T-helper 22 cell (primary cell): ENCODE data around the gene RAPGEF4.

Source experiments
- DNase-seq: peaks from one replicate; pipeline ENCODE4 v3.0.0-alpha.2; 2020; ENCODE audit warnings: low read depth

Gene RAPGEF4

DNA sequence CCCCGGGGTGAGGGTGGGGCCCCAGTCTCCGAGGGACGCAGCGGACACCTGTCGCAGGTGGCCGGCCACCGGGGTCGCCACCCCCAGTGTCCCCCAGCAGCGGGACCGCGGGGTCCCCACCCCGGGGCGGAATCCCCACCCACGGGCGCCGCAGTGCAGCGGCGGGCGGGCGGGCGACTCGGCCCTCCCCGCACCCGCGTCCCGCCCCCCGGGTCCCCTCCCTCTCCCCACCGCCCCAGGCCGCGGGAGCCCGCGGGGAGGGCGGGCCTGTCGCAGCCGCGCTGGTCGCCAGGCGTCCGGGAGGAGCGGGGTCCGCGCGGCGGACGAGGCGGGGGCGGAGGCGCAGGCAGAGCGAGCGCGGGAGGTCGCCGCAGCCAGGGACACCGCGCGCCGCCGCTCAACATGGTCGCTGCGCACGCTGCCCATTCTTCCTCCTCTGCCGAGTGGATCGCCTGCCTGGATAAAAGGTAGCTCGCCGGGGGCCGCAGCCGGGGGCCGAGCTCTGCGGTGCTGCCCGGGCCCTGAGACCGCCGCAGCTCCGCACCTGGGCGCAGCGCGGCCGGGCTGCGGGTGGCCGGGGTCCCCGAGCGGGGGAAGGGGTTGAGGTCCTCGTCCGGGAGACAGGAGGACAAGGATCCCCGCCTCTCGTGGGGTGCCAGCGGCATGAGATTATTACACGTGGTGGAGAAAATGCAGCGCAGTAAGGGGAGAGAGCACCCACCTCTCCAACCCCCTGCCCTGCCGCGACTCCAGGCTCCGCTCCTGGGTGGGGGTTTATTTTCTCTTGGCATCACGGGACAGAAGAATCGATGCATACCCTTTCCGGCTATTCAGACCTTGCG is at the start of gene RAPGEF4:
TSS of gene RAPGEF4 (plus strand) at position 264 of the 842 bp plus-strand sequence. CDS start at position 403, 139 bp downstream.
- DNase-seq, result no peak

- no peak for DNase-seq
Measured at GRCh38 chr2:172693037-172693436, 42.6 kb upstream of the RAPGEF4 start.

GRCh38 chr2:172693529-172694455 is 41.9 kb upstream of the RAPGEF4 start:
- DNase-seq, result no peak

DNA sequence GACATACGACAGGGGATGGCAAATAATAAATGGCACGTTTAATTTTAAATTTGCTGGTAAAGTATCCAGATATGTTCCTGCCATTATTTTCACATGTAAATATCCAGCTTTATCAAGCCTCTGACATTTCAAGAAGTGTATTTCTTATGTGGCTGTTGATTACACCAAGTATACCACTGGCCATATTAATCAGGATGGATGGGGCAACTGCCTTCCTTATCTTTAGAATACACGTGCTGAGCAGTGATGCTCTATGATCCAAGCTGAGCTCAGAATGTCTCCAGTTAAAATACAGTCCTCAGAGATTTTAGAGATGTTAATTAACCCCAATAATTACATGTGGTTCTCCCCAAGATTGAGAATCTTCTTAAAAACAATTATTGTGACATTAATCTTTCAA is 38.3 kb upstream of the RAPGEF4 start:
- no peak for DNase-seq

DNA sequence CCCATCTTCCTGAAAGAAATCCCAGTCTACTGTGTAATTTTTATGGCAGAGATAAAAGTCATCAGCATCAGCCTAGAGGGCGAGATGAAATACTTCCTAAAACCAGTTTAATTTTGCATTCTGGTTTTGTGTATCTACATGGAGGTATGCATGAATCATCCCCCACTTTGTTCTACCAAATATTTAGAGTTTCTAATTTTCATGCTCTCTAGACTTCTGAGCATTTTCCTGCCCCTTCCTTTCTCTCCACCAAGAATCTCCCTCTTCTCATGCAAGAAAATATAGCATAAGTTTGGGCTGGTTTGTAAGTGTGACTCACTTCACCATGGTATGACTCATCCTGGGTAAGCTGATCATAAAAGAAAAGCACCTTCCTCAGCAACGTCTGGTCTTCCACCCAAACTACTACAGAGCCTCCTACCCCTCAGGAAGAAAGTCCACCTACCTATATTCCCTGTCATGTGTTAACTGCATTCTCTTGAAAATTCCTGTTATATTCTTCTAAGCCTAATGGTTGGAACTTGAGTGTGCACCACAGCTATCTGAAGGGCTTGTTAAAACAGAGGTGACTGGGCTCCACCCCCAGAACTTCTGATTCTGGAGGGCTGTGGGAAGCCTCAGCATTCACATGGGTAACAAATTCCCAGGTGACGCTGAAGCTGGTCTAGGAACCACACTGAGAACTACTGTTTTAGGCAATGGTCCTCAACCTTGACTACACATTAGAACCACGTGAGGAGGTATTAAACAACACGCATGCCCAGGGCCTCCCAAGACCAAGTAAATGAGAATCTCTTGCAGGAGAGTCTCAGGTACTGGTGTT is 37.4 kb upstream of the RAPGEF4 start:
- DNase-seq, result no peak

GRCh38 chr2:172701250-172701649 is 34.4 kb upstream of the RAPGEF4 start:
- DNase-seq, result no peak

GRCh38 chr2:172702451-172702850 is 33.2 kb upstream of the RAPGEF4 start:
- DNase-seq, result no peak

- DNase-seq, result no peak
Measured at GRCh38 chr2:172704072-172704936, 31.3 kb upstream of the RAPGEF4 start.

GRCh38 chr2:172705352-172705751 is 30.3 kb upstream of the RAPGEF4 start:
- no peak for DNase-seq

DNA sequence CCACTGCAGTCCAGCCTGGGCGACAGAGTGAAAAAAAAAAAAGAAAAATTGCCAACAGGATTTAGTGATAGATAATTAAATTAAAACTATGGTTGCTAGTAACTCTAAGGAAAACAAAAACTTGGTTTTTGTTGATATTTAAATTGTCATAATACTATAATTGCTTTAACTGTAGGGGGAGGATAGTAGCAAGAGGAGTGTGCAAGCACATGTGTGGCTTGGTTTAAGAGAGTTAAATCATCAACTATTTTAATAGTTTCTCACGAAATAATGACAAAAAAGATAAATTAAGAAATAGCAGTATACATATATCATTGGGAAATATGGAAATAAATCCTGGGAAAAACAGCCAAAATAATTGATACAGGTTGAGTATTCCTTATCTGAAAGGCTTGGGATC is 27.4 kb upstream of the RAPGEF4 start:
- DNase-seq, result no peak

GRCh38 chr2:172709566-172710291 is 25.9 kb upstream of the RAPGEF4 start:
- DNase-seq, result no peak

DNA sequence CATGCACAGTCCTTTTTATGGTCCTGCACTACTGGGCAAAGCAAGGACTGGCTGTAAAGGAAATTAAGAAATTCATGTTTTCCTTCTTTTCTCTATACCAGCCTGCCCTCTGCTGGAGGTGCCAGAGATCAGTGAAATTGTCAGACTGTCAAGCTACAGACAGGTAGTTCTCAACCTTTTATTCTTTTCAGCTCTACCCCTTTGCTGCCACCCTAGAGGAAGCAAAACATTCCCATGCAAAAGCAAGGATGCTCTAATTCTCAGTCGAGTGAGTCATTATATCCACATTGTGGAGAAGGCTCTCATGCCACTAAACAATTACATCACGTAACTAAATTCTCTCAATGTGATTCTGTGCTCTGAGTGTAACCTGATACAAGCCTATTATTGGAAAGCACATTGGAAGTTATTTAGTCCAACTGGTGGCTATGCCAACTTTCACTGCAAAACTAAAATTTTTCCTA is 25.0 kb upstream of the RAPGEF4 start:
- no peak for DNase-seq

GRCh38 chr2:172711110-172711509 is 24.5 kb upstream of the RAPGEF4 start:
- DNase-seq, result no peak

- no peak for DNase-seq
Measured at GRCh38 chr2:172712251-172712650, 23.4 kb upstream of the RAPGEF4 start.

DNA sequence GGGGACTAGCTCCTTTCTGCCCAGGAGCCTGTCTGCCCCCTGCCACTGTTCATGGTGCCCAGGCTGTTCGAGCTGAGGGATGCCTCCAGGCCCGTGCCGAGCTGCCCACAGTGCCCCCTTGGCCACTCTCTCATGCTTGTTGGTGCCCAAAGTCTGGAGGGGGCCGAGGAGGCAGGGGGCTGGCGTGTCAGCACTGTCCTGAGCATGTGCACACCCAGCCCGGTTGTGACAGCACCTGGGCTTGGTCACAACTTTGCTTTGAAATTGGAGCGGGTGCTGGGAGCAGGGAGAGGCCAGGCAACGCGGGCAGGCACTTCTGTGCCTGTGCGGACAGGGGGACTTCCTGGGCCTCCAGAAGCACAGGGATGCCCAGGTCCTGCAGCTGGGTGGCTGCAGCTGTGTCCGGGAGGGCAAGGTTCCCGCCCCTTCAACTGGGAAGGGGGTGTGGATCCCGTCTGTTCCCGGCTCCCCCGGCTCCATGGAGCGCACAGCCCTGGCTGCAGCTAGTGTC is 22.2 kb upstream of the RAPGEF4 start:
- DNase-seq, result no peak

DNA sequence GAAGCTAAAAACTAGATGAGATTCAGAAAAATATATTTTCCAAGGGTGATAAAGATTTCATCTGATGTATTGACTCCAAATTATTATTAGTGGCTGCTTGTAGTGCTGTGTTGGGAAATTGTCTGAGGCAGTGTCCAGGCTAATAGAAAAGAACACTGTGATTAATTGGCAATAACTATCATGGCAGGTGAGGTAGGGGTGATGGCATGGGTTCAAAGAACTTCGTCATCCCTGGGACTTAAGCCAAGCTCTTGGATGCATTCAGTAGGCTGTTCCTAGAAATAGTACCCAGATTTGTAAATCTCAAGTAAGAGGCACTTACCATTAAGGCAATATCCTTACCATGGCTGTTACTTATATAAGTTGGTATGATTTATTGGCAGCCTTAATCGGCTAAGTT is 13.2 kb upstream of the RAPGEF4 start:
- no peak for DNase-seq

DNA sequence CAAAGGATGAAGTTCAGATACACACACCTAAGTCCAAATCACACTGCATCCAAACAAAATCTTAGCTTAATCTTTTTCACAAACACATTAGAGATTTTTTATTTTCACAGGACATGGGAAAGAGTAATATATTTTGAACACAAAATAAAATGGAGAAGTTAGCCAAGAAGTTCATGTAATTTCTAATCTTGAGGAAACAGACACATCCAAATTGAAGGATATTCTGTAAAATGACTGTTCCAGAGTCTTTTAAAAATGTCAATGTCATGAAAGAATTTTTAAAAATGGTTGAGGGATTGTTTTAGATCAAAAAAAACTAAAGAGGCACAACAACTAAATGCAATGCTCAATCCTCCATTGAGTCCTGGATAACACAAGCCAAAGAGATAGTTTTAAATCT is 12.4 kb upstream of the RAPGEF4 start:
- no peak for DNase-seq

DNA sequence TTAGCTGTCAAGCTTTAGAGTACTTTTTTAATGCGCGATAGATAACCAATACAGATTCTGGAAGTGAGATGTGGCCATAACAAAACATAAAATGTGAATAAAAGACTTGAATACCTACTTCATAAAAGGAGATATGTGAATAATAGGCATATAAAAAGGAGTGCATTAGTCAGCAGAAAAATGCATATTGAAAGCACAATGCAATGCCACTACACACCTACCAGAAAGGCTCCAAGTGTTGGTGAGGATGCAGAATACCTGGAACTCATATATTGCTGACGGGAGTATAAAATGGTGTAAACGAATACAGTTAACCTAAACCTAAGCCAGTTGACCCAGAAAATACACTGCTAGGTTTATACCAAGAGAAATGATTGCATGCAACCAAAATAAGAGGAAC is 10.9 kb upstream of the RAPGEF4 start:
- no peak for DNase-seq

- no peak for DNase-seq
Measured at GRCh38 chr2:172725284-172725683, 10.4 kb upstream of the RAPGEF4 start.

GRCh38 chr2:172725746-172726145 is 9.9 kb upstream of the RAPGEF4 start:
- no peak for DNase-seq
